T-cell (primary cell): Measurements from ENCODE around the gene SPINK9. TPM values are rescaled to one million over a fixed set of nuclear protein-coding genes. Genes with fewer than 3 reads are reported as not detected.
"Not testable (repeated sequence)": the region's sequence is repeated elsewhere in the genome, so short reads cannot be mapped to it uniquely, and the experiment has no call there.

Experiments
- ATAC-seq, 4 experiments: fragments of 200-7000 bp in 3 of 4; fragments of 150-1000 bp in 1 of 4; cut with Tn5 transposase; replicated peaks in 1 of 4; 1 replicate in 3 of 4; 2 replicates in 1 of 4; pipeline ENCODE4 v1.10.0; 2021; ENCODE audit warnings: moderate library complexity in 3 of 4, mild to moderate bottlenecking in 2 of 4, moderate number of reproducible peaks in 1 of 4
- CTCF ChIA-PET, 2 donors: fragments of 300-600 bp; sonication (Branson Sonifier 250); formaldehyde crosslinking; loops; one replicate each; lab custom pipeline; 2022; ENCODE audit warnings: antibody characterized with exemption in 2 of 2; lab: Charles Lee
- POLR2A ChIA-PET, 2 donors: fragments of 300-600 bp; sonication (Branson Sonifier 250); formaldehyde crosslinking; loops; one replicate each; lab custom pipeline; 2022; ENCODE audit warnings: antibody characterized with exemption in 2 of 2; lab: Charles Lee
- DNase-seq, 35 experiments: peaks; one replicate each; pipeline versions ENCODE4 v3.0.0 to v3.0.0-alpha.2; 2013 to 2023
- H3K27ac ChIP-seq: one replicate; pipeline ENCODE4 v1.5.1; 2013; ENCODE audit warnings: low read length
- H3K27me3 ChIP-seq, 2 experiments: replicated peaks in 1 of 2; 1 replicate in 1 of 2; 2 replicates in 1 of 2; pipeline versions ENCODE4 v1.6.1 to v1.7.0; 2013; ENCODE audit warnings: low read length in 1 of 2, mixed read lengths in 1 of 2; ENCODE audit not compliant: control insufficient read depth in 2 of 2, insufficient read depth in 2 of 2; ENCODE audit errors: extremely low read depth in 1 of 2
- H3K36me3 ChIP-seq, 2 donors: 1 replicate in 1 of 2; 2 replicates in 1 of 2; pipeline versions ENCODE4 v1.6.1 to v1.7.0; 2013; ENCODE audit warnings: low read length in 1 of 2; ENCODE audit not compliant: control insufficient read depth in 2 of 2, insufficient read depth in 1 of 2; ENCODE audit errors: extremely low read depth in 1 of 2
- H3K4me1 ChIP-seq, 2 experiments: 1 replicate in 1 of 2; 2 replicates in 1 of 2; pipeline versions ENCODE4 v1.6.1 to v1.7.0; 2013; ENCODE audit warnings: low read length in 2 of 2, mixed read lengths in 1 of 2; ENCODE audit not compliant: insufficient read depth in 2 of 2, control insufficient read depth in 1 of 2; ENCODE audit errors: extremely low read depth in 1 of 2
- H3K4me3 ChIP-seq, 2 donors: 1 replicate in 1 of 2; 2 replicates in 1 of 2; pipeline versions ENCODE4 v1.5.1 to v1.7.0; 2013; ENCODE audit warnings: mild to moderate bottlenecking in 2 of 2, low read length in 1 of 2, moderate library complexity in 1 of 2; ENCODE audit not compliant: control insufficient read depth in 1 of 2; ENCODE audit errors: extremely low read depth in 1 of 2
- H3K9me3 ChIP-seq: 2 replicates; pipeline ENCODE4 v1.7.0; 2013
- H3K27ac Mint-ChIP-seq, 2 donors: one replicate each; pipeline ENCODE4 v1.8.0; 2020 to 2021; ENCODE audit warnings: mild to moderate bottlenecking in 2 of 2, mixed read lengths in 2 of 2
- H3K27me3 Mint-ChIP-seq, 2 donors: one replicate each; pipeline ENCODE4 v1.8.0; 2021 to 2022; ENCODE audit warnings: mixed read lengths in 2 of 2
- H3K36me3 Mint-ChIP-seq: one replicate; pipeline ENCODE4 v1.8.0; 2021; ENCODE audit warnings: mixed read lengths
- H3K4me1 Mint-ChIP-seq, 3 donors: one replicate each; pipeline ENCODE4 v1.8.0; 2020 to 2022; ENCODE audit warnings: mixed read lengths in 3 of 3, mild to moderate bottlenecking in 1 of 3
- H3K4me3 Mint-ChIP-seq, 3 donors: one replicate each; pipeline ENCODE4 v1.8.0; 2020 to 2022; ENCODE audit warnings: mild to moderate bottlenecking in 3 of 3, mixed read lengths in 3 of 3, moderate library complexity in 3 of 3
- H3K9me3 Mint-ChIP-seq, 3 donors: one replicate each; pipeline ENCODE4 v1.8.0; 2020 to 2022; ENCODE audit warnings: mixed read lengths in 3 of 3
- WGBS: methylation state at CpG from one replicate; pipeline ENCODE4 v1.1.5; 2013; ENCODE audit warnings: missing lambda C conversion rate; ENCODE audit not compliant: insufficient coverage; 5-methylcytosine and 5-hydroxymethylcytosine counted together
- total RNA-seq, 35 experiments: library from RNA in 6 of 35; stranded (reverse) in 6 of 35; fragments of 120-200 nt in 1 of 35; gene quantifications; one replicate each; pipeline versions ENCODE4 v1.2.1 to v1.2.4 and lab custom pipeline; 2013 to 2026

SPINK9 gene
- total RNA-seq, 5 donors from 2014 or later (not counting 1 experiment from before 2014, with no cell fraction given): not detected

- no peak for ATAC-seq
- ChIA-PET POLR2A (no interaction called here), CTCF (no interaction called here)
- Histone ChIP-seq H3K4me3 (no peak overlapping the region), H3K27ac (no peak overlapping the region), H3K4me1 (no peaks in the 10 kb centered on the region), H3K27me3 (no peaks in the 10 kb centered on the region), H3K36me3 (no peaks in the 10 kb centered on the region), H3K9me3 (no peaks in the 10 kb centered on the region)
- H3K4me1 Mint-ChIP-seq: no peaks in the 10 kb centered on the region
- H3K36me3 Mint-ChIP-seq: no peaks in the 10 kb centered on the region
- H3K27ac Mint-ChIP-seq: no peak overlapping the region
- no CpG with 5 or more reads among the region's 3 CpGs for WGBS
- no peak overlapping the region for H3K4me3 Mint-ChIP-seq
- DNase-seq: no peak
- peaks cover 2 to 16% (median 13%) of the 10 kb centered on the region in 3 donors for H3K9me3 Mint-ChIP-seq
- peaks cover 8 to 18% of the 10 kb centered on the region in 2 donors for H3K27me3 Mint-ChIP-seq
These were observed 23.9 kb upstream of the SPINK9 start for GRCh38 chr5:148311484-148311883.

- no peaks in the 10 kb centered on the region for H3K4me1 Mint-ChIP-seq
- POLR2A ChIA-PET: no interaction called here
- Histone ChIP-seq H3K4me1 (no peaks in the 10 kb centered on the region), H3K4me3 (no peak within 1 kb of the TSS), H3K27me3 (no peaks in the 10 kb centered on the region), H3K36me3 (no peaks in the 10 kb centered on the region), H3K9me3 (no peaks in the 10 kb centered on the region), H3K27ac (no peak within 1 kb of the TSS)
- no peak within 1 kb of the TSS for H3K4me3 Mint-ChIP-seq
- no peaks in the 10 kb centered on the region for H3K36me3 Mint-ChIP-seq
- H3K27me3 Mint-ChIP-seq: peaks cover 8 to 18% of the 10 kb centered on the region in 2 donors
- ATAC-seq (no peak), DNase-seq (no peak)
- WGBS: no CpG with 5 or more reads among the region's 3 CpGs
- CTCF ChIA-PET: no interaction called here
- H3K27ac Mint-ChIP-seq: no peak within 1 kb of the TSS
- H3K9me3 Mint-ChIP-seq: peaks cover 2 to 16% (median 13%) of the 10 kb centered on the region in 3 donors
These were observed 23.2 kb upstream of the SPINK9 start, which contains the start of gene SPINK7 for GRCh38 chr5:148312153-148312552. SPINK7 (plus strand) TSS chr5:148312423; CDS start chr5:148312484, 61 bp downstream.

GRCh38 chr5:148314187-148314586 is 21.2 kb upstream of the SPINK9 start:
- Mint-ChIP-seq H3K27me3 (peaks cover 5 to 11% of the 10 kb centered on the region in 2 donors), H3K4me3 (no peak overlapping the region), H3K4me1 (no peaks in the 10 kb centered on the region), H3K36me3 (no peaks in the 10 kb centered on the region), H3K27ac (no peak overlapping the region), H3K9me3 (peaks cover under 1 to 8% (median 7%) of the 10 kb centered on the region in 3 donors)
- Histone ChIP-seq H3K27me3 (no peaks in the 10 kb centered on the region), H3K9me3 (no peaks in the 10 kb centered on the region), H3K27ac (no peak overlapping the region), H3K36me3 (no peaks in the 10 kb centered on the region), H3K4me1 (no peaks in the 10 kb centered on the region), H3K4me3 (no peak overlapping the region)
- DNase-seq (peak in 1 of 35 experiments; percentile 5), ATAC-seq (no peak)
- WGBS: no CpG with 5 or more reads among the region's 2 CpGs
- ChIA-PET CTCF (interaction anchor here in 1 of 2 donors (0.9 kb wide), 1 partner anchor 94 kb away, joined by 3 read pairs; no protein-coding TSS in a partner anchor), POLR2A (no interaction called here)

- ATAC-seq: no peak
- no CpG with 5 or more reads among the region's 4 CpGs for WGBS
- Mint-ChIP-seq H3K27me3 (peaks cover 4 to 6% of the 10 kb centered on the region in 2 donors), H3K4me1 (peaks cover 2% of the 10 kb centered on the region in 3 donors), H3K9me3 (peaks cover 0 to 2% (median 2%) of the 10 kb centered on the region in 3 donors), H3K36me3 (no peaks in the 10 kb centered on the region), H3K4me3 (no peak overlapping the region), H3K27ac (no peak overlapping the region)
- no peak overlapping the region for H3K27ac ChIP-seq
- ChIA-PET POLR2A (no interaction called here), CTCF (no interaction called here)
- H3K9me3 ChIP-seq: no peaks in the 10 kb centered on the region
- no peaks in the 10 kb centered on the region for H3K36me3 ChIP-seq
- no peaks in the 10 kb centered on the region for H3K27me3 ChIP-seq
- H3K4me1 ChIP-seq: no peaks in the 10 kb centered on the region
- H3K4me3 ChIP-seq: no peak overlapping the region
- no peak for DNase-seq
These were observed 20.6 kb upstream of the SPINK9 start for GRCh38 chr5:148314731-148315130.

- Mint-ChIP-seq H3K4me3 (peak overlapping the region; percentile 61 to 82 (median 80)), H3K27ac (peak overlapping the region; percentile 80 to 85)
- H3K9me3 ChIP-seq, H3K36me3 Mint-ChIP-seq, H3K27ac ChIP-seq, H3K4me1 Mint-ChIP-seq, H3K36me3 ChIP-seq, H3K27me3 Mint-ChIP-seq, POLR2A ChIA-PET, H3K4me1 ChIP-seq, H3K9me3 Mint-ChIP-seq, CTCF ChIA-PET, H3K27me3 ChIP-seq: not testable (repeated sequence)
- DNase-seq (peak in 19 of 35 experiments; percentile 0 to 47 (median 7)), ATAC-seq (peak in 2 of 4 experiments; percentile 68 to 75)
- H3K4me3 ChIP-seq: peak overlapping the region; percentile 23 to 32
- 46% methylated on average over 21 of the region's 42 CpGs for WGBS
These were observed 15.1 kb upstream of the SPINK9 start for GRCh38 chr5:148320011-148320963.

GRCh38 chr5:148333262-148333849 is 2.0 kb upstream of the SPINK9 start:
- Histone ChIP-seq H3K9me3 (no peaks in the 10 kb centered on the region), H3K36me3 (no peaks in the 10 kb centered on the region), H3K4me1 (no peaks in the 10 kb centered on the region), H3K27ac (no peak overlapping the region), H3K4me3 (no peak overlapping the region), H3K27me3 (no peaks in the 10 kb centered on the region)
- Mint-ChIP-seq H3K4me1 (no peaks in the 10 kb centered on the region), H3K36me3 (peaks cover 7% of the 10 kb centered on the region), H3K27me3 (peaks cover 5 to 9% of the 10 kb centered on the region in 2 donors), H3K9me3 (peaks cover 10 to 11% (median 10%) of the 10 kb centered on the region in 3 donors), H3K27ac (no peak overlapping the region), H3K4me3 (no peak overlapping the region)
- 86% methylated on average over 3 of the region's 4 CpGs for WGBS
- ATAC-seq: no peak
- DNase-seq: no peak
- CTCF ChIA-PET: no interaction called here
- POLR2A ChIA-PET: no interaction called here
